Stomach (tissue), 4 donors: ENCODE data around the gene EN1.

Experiments used
- POLR2A ChIP-seq, 4 donors: fragments of 450-650 bp; IDR thresholded peaks; one replicate each; pipeline ENCODE4 v1.6.1; 2016; ENCODE audit warnings: antibody characterized with exemption in 4 of 4, control low read depth in 2 of 4, mild to moderate bottlenecking in 1 of 4, moderate library complexity in 1 of 4
- POLR2AphosphoS5 ChIP-seq, 3 donors: sonication (generic); formaldehyde crosslinking; IDR thresholded peaks; one replicate each; pipeline ENCODE4 v1.6.1; 2016; ENCODE audit warnings: antibody characterized with exemption in 3 of 3

DNA sequence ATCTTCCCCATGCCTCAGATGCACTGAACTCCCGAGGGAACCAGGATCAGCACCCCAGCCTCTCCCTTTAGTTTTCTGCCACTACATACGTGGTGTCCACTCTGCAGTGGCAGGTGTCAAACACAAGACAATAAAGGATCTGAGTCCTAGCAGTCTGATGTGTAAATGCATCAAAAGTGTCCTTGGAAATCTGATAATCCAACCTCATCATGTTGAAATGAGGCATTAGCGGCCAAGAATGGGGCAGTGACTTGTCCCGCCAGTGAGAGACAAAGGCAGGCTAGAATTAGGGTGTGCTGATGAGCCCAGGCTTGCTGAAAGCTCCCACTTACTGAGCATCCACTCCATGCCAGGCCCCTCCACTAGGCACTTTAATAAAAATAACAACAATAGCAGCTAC lies 52.9 kb downstream of the EN1 start:
- TF ChIP-seq POLR2A (IDR thresholded peaks at IDR 0.05) (no peak), POLR2AphosphoS5 (IDR thresholded peaks at IDR 0.05) (no peak)
